SK-N-MC (cell line): Measurements from ENCODE around the gene HDAC7.

Experiments used
- EZH2 ChIP-seq: fragments of 200-600 bp; sonication (generic); IDR thresholded peaks from one replicate; pipeline ENCODE4 v1.6.1; 2017; ENCODE audit warnings: antibody characterized with exemption
- FOXP2 ChIP-seq: optimal IDR thresholded peaks from 2 replicates; pipeline ENCODE3; 2011; ENCODE audit warnings: mild to moderate bottlenecking, moderate library complexity; ENCODE audit not compliant: insufficient read depth; ENCODE audit errors: extremely low read length, control extremely low read depth
- POLR2AphosphoS5 ChIP-seq: IDR thresholded peaks from 2 replicates; pipeline ENCODE4 v1.6.1; 2012; ENCODE audit warnings: mild to moderate bottlenecking, low read depth, low read length, borderline replicate concordance

GRCh38 chr12:47795121-47795813 is 24.4 kb downstream of the HDAC7 start:
- TF ChIP-seq EZH2 (no peak), POLR2AphosphoS5 (no peak), FOXP2 (no peak)
